HG03097 (cell line): ENCODE data around the gene SLC41A3.
"Not testable (repeated sequence)": the region's sequence is repeated elsewhere in the genome, so short reads cannot be mapped to it uniquely, and the experiment has no call there.

ENCODE experiments used
- ATAC-seq: cut with Tn5 transposase; IDR thresholded peaks from one replicate; pipeline ENCODE4 v1.9.1; 2021; ENCODE audit not compliant: unreplicated experiment, low FRiP score

The SLC41A3 gene

GRCh38 chr3:125963834-125964233, 120.1 kb downstream of the SLC41A3 start:
- not testable (repeated sequence) for ATAC-seq

- no peak for ATAC-seq
These were observed 122.7 kb downstream of the SLC41A3 start for GRCh38 chr3:125961289-125961589.

DNA sequence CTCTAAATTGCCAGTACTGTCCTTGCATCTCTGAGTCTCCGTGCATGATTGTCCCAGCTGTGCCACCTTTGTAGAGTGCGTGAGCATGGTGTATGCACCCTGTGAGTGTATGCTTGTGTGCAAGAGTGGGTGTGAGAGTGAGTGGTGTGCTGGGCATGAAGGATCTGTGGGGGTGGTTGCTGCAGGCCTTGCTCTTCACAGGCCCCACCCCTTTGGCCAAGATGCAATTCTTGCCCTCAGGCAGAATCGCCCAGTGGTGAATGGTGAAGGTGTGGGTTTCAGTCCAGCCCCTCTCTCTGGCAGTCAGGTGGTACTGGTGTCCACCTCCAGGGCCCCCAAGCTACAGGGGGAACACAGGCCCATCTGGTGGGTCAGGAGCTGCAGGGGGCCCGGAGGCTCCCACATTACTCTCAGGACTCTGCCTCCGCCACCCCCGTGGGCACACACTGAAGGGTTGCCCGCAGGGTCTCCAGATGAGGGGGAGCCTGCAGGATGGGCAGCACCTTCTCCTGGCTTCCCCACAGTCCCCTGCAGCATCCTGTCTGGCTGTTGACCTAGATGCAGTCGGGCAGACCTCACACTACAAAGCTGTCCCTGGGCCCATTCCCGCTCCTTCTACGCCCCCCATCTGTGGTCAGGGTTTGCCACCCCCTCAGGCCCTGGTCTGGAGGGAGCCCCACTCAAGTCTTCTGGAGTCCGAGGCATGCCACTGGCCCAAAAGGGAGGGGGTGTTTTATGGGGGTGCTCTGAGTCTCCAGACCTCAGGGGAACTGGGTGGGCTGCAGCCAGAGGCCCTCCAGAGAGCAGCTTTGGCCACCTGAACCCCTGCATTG, 123.3 kb downstream of the SLC41A3 start:
- no peak for ATAC-seq

- no peak for ATAC-seq
These were observed 123.9 kb downstream of the SLC41A3 start for GRCh38 chr3:125960066-125960424.

- ATAC-seq, result no peak
These were observed 124.4 kb downstream of the SLC41A3 start for GRCh38 chr3:125959317-125960065.

- ATAC-seq, result no peak
These were observed 125.2 kb downstream of the SLC41A3 start for GRCh38 chr3:125958511-125959316.

GRCh38 chr3:125957674-125958510, 126.0 kb downstream of the SLC41A3 start:
- ATAC-seq, result no peak

- ATAC-seq, result not testable (repeated sequence)
These were observed 126.9 kb downstream of the SLC41A3 start for GRCh38 chr3:125957020-125957419.
